K562 (cell line): ENCODE data around the gene TIMM10. TPM values are rescaled to one million over a fixed set of nuclear protein-coding genes. Genes with fewer than 3 reads are reported as not detected.

Source experiments
- ARID1B ChIP-seq: fragments of 450-650 bp; IDR thresholded peaks from 2 replicates; pipeline ENCODE4 v1.6.1; 2016; ENCODE audit warnings: antibody characterized with exemption, mild to moderate bottlenecking, inconsistent platforms
- CREM ChIP-seq: IDR thresholded peaks from 2 replicates; pipeline ENCODE4 v1.6.1; 2014; ENCODE audit warnings: antibody characterized with exemption, low read depth
- ETS1 ChIP-seq: conservative IDR thresholded peaks from 2 replicates; pipeline ENCODE4 v1.6.1; 2011; ENCODE audit warnings: low read depth, mild to moderate bottlenecking, low read length; ENCODE audit not compliant: control insufficient read depth
- ETV6 ChIP-seq, 3 experiments: fragments of 150-350 bp in 1 of 3; sonication (generic) in 1 of 3; formaldehyde crosslinking in 1 of 3; IDR thresholded peaks; 2 replicates each; pipeline versions ENCODE4 v1.6.1 to v1.8.0; 2014 to 2022; ENCODE audit warnings: borderline replicate concordance in 2 of 3, low read depth in 2 of 3, antibody characterized with exemption in 1 of 3, low read length in 1 of 3, mild to moderate bottlenecking in 1 of 3, missing genetic modification reagents in 1 of 3
- FOS ChIP-seq: IDR thresholded peaks from 3 replicates; pipeline ENCODE4 v1.6.1; 2011; ENCODE audit not compliant: insufficient read length; ENCODE audit errors: extremely low read depth
- JUNB ChIP-seq: fragments of 450-650 bp; formaldehyde crosslinking; conservative IDR thresholded peaks from 2 replicates; pipeline ENCODE4 v1.4.0; 2020; ENCODE audit warnings: mild to moderate bottlenecking
- KAT7 ChIP-seq: sonication (generic); formaldehyde crosslinking; IDR thresholded peaks from 2 replicates; pipeline ENCODE4 v1.8.0; 2022; ENCODE audit warnings: missing genetic modification reagents, mild to moderate bottlenecking, borderline replicate concordance
- LCOR ChIP-seq: sonication (generic); formaldehyde crosslinking; IDR thresholded peaks from 2 replicates; pipeline ENCODE4 v1.8.0; 2022; ENCODE audit warnings: mild to moderate bottlenecking, missing genetic modification reagents
- NR2C2 ChIP-seq, 2 experiments: fragments of 200-800 bp in 1 of 2; sonication (Bioruptor generic) in 1 of 2; sonication (generic) in 1 of 2; formaldehyde crosslinking in 1 of 2; IDR thresholded peaks; 2 replicates each; pipeline versions ENCODE4 v1.6.1 to v1.8.0; 2016 to 2022; ENCODE audit warnings: mild to moderate bottlenecking in 1 of 2, missing compliant biosample characterization in 1 of 2, missing genetic modification characterization in 1 of 2, missing genetic modification reagents in 1 of 2
- USF2 ChIP-seq: sonication (generic); formaldehyde crosslinking; IDR thresholded peaks from 2 replicates; pipeline ENCODE4 v1.5.0; 2020; ENCODE audit warnings: missing genetic modification reagents
- polyA plus RNA-seq, 8 experiments: library from polyadenylated mRNA; depleted of rRNA in 4 of 8; stranded (reverse) in 5 of 8; unstranded in 3 of 8; fragments of >200 nt; fragmentation: Nextera tagmentation in 2 of 8; fragmentation: Illumina TruSeq in 1 of 8; extraction: Ambion mirVana in 2 of 8; extraction: Trizol in 1 of 8; gene quantifications; 2 replicates each; pipeline versions ENCODE4 v1.2.1 to v1.2.3, GENCODE V29; 2011 to 2014; ENCODE audit warnings: inconsistent platforms in 1 of 8, missing spikeins in 1 of 8
- total RNA-seq, 7 experiments: library from RNA; depleted of rRNA in 6 of 7; stranded (reverse); fragments of >200 nt in 6 of 7; fragmentation: Illumina TruSeq in 2 of 7; extraction: Trizol in 2 of 7; gene quantifications; 2 replicates each; pipeline versions ENCODE4 v1.2.1 to v1.2.3, GENCODE V29; 2011 to 2021; ENCODE audit warnings: low replicate concordance in 1 of 7
- TF ChIP-seq, protein P1 (sequence below): fragments of 450-650 bp; IDR thresholded peaks from 2 replicates; pipeline ENCODE4 v1.6.1; 2018; ENCODE audit not compliant: partially characterized antibody
- TF ChIP-seq, protein P2 (sequence below): sonication (generic); formaldehyde crosslinking; IDR thresholded peaks from 2 replicates; pipeline ENCODE4 v1.8.0; 2022; ENCODE audit warnings: mild to moderate bottlenecking, missing genetic modification reagents

TIMM10 gene
- total and polyA plus RNA-seq, 9 of the 15 experiments (the other 6 are each of a cell fraction or from before 2014, with no cell fraction given), result 109 to 553 (median 172) TPM

DNA sequence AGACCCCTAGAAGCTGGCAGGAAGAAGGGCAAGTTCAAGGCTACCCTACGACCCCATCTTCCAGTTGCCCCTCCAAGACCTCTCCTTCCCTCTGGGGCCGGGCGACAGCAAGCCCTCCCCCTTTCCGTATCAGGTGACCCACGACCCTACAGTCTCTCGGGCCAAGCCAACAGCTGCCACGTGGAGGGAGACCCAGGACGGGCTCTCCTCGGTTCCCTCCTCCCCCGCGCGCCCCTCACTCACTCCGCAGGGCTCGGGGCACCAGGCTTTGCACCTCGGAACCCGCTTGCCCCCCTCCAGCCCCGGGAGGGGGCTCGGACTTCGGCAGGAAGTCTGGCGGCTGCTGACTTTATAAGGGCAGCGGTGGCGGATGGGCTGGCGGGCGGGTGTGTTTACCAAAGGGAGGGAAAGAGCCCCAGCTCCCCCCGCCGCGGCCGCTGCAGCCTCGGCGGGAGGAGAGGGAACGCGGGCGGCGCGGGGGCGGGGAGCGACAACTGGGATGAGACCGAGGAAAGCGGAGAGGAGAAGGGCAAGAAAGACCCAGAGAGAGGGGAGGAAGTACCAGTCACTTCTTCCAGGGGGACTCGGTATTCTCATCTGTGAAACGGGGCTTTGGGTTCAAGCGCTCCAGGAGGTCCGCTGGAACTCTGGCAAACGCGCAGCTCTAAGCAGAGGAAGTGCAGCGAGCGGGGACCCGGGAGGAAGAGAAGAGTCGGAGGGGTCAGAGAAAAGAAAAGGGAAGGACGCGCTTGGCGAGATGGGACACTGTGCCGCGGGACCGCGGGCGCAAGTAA, 15.8 kb downstream of the TIMM10 start (continued):
- TF ChIP-seq NR2C2 (CRISPR knock-in tag; IDR thresholded peaks at IDR 0.05) (no peak), NR2C2 (tag; IDR thresholded peaks at IDR 0.05) (no peak), ETV6 (IDR thresholded peaks at IDR 0.05; ENCODE audit: borderline replicate concordance in 1 of 2, low read depth in 2 of 2, low read length in 1 of 2) (no peak), ETV6 (CRISPR knock-in tag; IDR thresholded peaks at IDR 0.05; ENCODE audit: borderline replicate concordance) (0 out of 2 replicates have a peak, but pooled peaks have one; percentile 10), KAT7 (CRISPR knock-in tag) (peak; percentile 93; the same call in 1 of the 2 replicates), FOS (no peak), ARID1B (0 out of 2 replicates have a peak, but pooled peaks have one; percentile 31), ETS1 (peak; percentile 19; the same call in 1 of the 2 replicates), LCOR (0 out of 2 replicates have a peak, but pooled peaks have one; percentile 40), USF2 (CRISPR knock-in tag) (peak; percentile 58), JUNB (no peak), CREM (0 out of 2 replicates have a peak, but pooled peaks have one; percentile 11)
- TF ChIP-seq, protein P1, sequence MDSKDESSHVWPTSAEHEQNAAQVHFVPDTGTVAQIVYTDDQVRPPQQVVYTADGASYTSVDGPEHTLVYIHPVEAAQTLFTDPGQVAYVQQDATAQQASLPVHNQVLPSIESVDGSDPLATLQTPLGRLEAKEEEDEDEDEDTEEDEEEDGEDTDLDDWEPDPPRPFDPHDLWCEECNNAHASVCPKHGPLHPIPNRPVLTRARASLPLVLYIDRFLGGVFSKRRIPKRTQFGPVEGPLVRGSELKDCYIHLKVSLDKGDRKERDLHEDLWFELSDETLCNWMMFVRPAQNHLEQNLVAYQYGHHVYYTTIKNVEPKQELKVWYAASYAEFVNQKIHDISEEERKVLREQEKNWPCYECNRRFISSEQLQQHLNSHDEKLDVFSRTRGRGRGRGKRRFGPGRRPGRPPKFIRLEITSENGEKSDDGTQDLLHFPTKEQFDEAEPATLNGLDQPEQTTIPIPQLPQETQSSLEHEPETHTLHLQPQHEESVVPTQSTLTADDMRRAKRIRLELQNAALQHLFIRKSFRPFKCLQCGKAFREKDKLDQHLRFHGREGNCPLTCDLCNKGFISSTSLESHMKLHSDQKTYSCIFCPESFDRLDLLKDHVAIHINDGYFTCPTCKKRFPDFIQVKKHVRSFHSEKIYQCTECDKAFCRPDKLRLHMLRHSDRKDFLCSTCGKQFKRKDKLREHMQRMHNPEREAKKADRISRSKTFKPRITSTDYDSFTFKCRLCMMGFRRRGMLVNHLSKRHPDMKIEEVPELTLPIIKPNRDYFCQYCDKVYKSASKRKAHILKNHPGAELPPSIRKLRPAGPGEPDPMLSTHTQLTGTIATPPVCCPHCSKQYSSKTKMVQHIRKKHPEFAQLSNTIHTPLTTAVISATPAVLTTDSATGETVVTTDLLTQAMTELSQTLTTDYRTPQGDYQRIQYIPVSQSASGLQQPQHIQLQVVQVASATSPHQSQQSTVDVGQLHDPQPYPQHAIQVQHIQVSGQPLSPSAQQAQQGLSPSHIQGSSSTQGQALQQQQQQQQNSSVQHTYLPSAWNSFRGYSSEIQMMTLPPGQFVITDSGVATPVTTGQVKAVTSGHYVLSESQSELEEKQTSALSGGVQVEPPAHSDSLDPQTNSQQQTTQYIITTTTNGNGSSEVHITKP, result peak; percentile 77
- TF ChIP-seq, protein P2, sequence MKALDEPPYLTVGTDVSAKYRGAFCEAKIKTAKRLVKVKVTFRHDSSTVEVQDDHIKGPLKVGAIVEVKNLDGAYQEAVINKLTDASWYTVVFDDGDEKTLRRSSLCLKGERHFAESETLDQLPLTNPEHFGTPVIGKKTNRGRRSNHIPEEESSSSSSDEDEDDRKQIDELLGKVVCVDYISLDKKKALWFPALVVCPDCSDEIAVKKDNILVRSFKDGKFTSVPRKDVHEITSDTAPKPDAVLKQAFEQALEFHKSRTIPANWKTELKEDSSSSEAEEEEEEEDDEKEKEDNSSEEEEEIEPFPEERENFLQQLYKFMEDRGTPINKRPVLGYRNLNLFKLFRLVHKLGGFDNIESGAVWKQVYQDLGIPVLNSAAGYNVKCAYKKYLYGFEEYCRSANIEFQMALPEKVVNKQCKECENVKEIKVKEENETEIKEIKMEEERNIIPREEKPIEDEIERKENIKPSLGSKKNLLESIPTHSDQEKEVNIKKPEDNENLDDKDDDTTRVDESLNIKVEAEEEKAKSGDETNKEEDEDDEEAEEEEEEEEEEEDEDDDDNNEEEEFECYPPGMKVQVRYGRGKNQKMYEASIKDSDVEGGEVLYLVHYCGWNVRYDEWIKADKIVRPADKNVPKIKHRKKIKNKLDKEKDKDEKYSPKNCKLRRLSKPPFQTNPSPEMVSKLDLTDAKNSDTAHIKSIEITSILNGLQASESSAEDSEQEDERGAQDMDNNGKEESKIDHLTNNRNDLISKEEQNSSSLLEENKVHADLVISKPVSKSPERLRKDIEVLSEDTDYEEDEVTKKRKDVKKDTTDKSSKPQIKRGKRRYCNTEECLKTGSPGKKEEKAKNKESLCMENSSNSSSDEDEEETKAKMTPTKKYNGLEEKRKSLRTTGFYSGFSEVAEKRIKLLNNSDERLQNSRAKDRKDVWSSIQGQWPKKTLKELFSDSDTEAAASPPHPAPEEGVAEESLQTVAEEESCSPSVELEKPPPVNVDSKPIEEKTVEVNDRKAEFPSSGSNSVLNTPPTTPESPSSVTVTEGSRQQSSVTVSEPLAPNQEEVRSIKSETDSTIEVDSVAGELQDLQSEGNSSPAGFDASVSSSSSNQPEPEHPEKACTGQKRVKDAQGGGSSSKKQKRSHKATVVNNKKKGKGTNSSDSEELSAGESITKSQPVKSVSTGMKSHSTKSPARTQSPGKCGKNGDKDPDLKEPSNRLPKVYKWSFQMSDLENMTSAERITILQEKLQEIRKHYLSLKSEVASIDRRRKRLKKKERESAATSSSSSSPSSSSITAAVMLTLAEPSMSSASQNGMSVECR (CRISPR knock-in tag), result peak; percentile 31
